ENCODE results near the gene MKLN1. TPM values are rescaled to one million over a fixed set of nuclear protein-coding genes. Genes with fewer than 3 reads are reported as not detected.

Gene MKLN1
- total and polyA plus RNA-seq, 2 of the 13 experiments (the other 11 are each of a cell fraction or from before 2014, with no cell fraction given), result 33.6 to 43.5 TPM

- TF ChIP-seq HMGXB3 (CRISPR knock-in tag; IDR thresholded peaks at IDR 0.05; ENCODE audit: borderline replicate concordance), result no peak
Measured at GRCh38 chr7:131533566-131534561, 206.2 kb downstream of the MKLN1 start (continued).

DNA sequence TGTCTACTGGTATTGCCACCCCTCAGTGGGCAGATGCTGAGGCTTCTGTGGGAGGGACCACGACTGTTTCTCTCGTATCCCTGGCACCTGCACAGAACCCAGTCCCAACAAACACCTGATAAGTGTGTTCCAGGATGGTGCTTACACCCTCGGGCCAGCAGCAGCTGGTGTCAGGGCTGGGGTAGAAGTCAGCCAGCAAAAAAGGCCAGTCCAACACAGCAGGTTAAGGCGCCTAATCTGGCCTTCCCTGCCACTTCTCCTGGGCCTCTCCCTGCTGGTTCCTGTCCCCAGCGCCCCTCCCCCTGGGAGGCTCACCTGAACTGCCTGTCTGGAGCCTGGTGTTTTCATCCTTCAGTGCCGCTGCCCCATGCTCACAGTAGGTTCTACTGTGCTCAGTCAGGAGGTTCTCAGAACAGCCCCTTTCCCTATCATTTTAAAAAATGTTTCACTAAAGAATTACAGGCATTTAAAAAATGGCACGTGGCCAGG lies 208.7 kb downstream of the MKLN1 start:
- Histone ChIP-seq H3K36me3 (replicated peaks in 1 of 2; ENCODE audit: control insufficient read depth in 1 of 2, insufficient read depth in 2 of 2, low read length in 2 of 2) (no peaks in the 10 kb centered on the region), H2AFZ (ENCODE audit: low read length) (no peak overlapping the region), H3K9ac (ENCODE audit: insufficient read depth, low read depth, low read length) (no peak overlapping the region), H3K79me2 (ENCODE audit: insufficient read depth, low read length) (no peaks in the 10 kb centered on the region), H4K20me1 (ENCODE audit: insufficient read depth, low read length) (no peaks in the 10 kb centered on the region), H3K27me3 (ENCODE audit: control insufficient read depth in 1 of 2, insufficient read depth in 2 of 2, low read length in 2 of 2) (peaks cover 3 to 24% of the 10 kb centered on the region in 2 experiments; a peak in 3 of 5 replicates), H3K4me1 (ENCODE audit: insufficient read depth, low read length) (peaks cover 16% of the 10 kb centered on the region), H3K27ac (ENCODE audit: extremely low read length, insufficient read depth, low read length) (no peak overlapping the region), H3K4me3 (replicated peaks in 1 of 3; ENCODE audit: insufficient read depth in 1 of 3, low read depth in 2 of 3, low read length in 3 of 3) (no peak overlapping the region), H3K4me2 (ENCODE audit: low read depth, low read length) (no peak overlapping the region), H3K9me3 (ENCODE audit: low read length) (no peaks in the 10 kb centered on the region)
- in situ Hi-C loops (cut with HindIII; ENCODE audit: extremely low pct_ligation_motif_present, low pct_unique_long_range_greater_than_20kb) (no loop called here), intact Hi-C loops (cut with micrococcal nuclease; ENCODE audit: unreplicated experiment) (no loop called here)
- DNase-seq (ENCODE audit: low spot score) (no peak), FAIRE-seq (no peak), ATAC-seq (no peak)
- ChIA-PET CTCF (ENCODE audit: low intra/inter-chr PET ratio, low total read pairs) (no interaction called here), POLR2A (no interaction called here)
- no peak for TF ChIP-seq SMAD9 (CRISPR knock-in tag; IDR thresholded peaks at IDR 0.05)
- no peak for TF ChIP-seq SOX13 (IDR thresholded peaks at IDR 0.05)
- TF ChIP-seq SOX13 (CRISPR knock-in tag; conservative IDR thresholded peaks at IDR 0.05 in 1 of 2, IDR thresholded peaks at IDR 0.05 in 1 of 2), result no peak
- TF ChIP-seq CAMTA2 (CRISPR knock-in tag; IDR thresholded peaks at IDR 0.05; ENCODE audit: borderline replicate concordance), result no peak
- TF ChIP-seq AFF4 (CRISPR knock-in tag; IDR thresholded peaks at IDR 0.05), result no peak
- no peak for TF ChIP-seq NR2F6 (IDR thresholded peaks at IDR 0.05)
- TF ChIP-seq NR2F6 (CRISPR knock-in tag; IDR thresholded peaks at IDR 0.05), result no peak
- no peak for TF ChIP-seq SP140L (CRISPR knock-in tag; IDR thresholded peaks at IDR 0.05; ENCODE audit: borderline replicate concordance)
- TF ChIP-seq GABPA (IDR thresholded peaks at IDR 0.05; ENCODE audit: low read depth, low read length), result no peak
- TF ChIP-seq GABPA (CRISPR knock-in tag; IDR thresholded peaks at IDR 0.05; ENCODE audit: low read depth), result no peak
- BruUV-seq (replicated peaks), result no TSS peak
- 35% methylated on average over 4 of the region's 7 CpGs for WGBS (ENCODE audit: low lambda C conversion rate)

Measured in HepG2 (cell line).